ENCODE measurements around the gene ZNF343.

DNA sequence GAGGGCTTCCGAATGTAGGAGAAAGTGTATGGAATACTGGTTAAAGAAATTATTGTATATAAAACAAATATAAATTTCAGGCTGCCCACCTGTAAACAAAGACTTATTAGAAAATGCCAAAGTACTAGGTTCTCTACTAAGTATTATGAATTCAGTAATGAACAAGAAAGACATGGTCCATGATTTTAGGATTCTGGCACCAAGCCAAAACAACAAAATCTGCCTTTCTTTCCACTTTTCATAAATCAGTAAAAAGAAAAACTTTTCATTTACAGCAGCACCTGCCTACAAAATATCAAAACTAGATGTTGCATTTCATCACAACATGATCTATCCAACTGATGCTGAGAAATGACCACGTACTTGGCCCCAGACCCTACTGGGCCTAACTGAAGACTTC, 23.6 kb downstream of the ZNF343 start:
- TF ChIP-seq, protein P1, sequence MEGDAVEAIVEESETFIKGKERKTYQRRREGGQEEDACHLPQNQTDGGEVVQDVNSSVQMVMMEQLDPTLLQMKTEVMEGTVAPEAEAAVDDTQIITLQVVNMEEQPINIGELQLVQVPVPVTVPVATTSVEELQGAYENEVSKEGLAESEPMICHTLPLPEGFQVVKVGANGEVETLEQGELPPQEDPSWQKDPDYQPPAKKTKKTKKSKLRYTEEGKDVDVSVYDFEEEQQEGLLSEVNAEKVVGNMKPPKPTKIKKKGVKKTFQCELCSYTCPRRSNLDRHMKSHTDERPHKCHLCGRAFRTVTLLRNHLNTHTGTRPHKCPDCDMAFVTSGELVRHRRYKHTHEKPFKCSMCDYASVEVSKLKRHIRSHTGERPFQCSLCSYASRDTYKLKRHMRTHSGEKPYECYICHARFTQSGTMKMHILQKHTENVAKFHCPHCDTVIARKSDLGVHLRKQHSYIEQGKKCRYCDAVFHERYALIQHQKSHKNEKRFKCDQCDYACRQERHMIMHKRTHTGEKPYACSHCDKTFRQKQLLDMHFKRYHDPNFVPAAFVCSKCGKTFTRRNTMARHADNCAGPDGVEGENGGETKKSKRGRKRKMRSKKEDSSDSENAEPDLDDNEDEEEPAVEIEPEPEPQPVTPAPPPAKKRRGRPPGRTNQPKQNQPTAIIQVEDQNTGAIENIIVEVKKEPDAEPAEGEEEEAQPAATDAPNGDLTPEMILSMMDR (conservative IDR thresholded peaks at IDR 0.05; ENCODE audit: low read length): no peak
- TF ChIP-seq EZH2phosphoT487 (IDR thresholded peaks at IDR 0.05; ENCODE audit: borderline replicate concordance): no peak
